ENCODE results near the gene LHPP. TPM values are rescaled to one million over a fixed set of nuclear protein-coding genes. Genes with fewer than 3 reads are reported as not detected.

LHPP gene
- polyA plus RNA-seq, 2 of the 4 experiments (the other 2 are of a cell fraction) = 14.4 to 18.6 TPM

DNA sequence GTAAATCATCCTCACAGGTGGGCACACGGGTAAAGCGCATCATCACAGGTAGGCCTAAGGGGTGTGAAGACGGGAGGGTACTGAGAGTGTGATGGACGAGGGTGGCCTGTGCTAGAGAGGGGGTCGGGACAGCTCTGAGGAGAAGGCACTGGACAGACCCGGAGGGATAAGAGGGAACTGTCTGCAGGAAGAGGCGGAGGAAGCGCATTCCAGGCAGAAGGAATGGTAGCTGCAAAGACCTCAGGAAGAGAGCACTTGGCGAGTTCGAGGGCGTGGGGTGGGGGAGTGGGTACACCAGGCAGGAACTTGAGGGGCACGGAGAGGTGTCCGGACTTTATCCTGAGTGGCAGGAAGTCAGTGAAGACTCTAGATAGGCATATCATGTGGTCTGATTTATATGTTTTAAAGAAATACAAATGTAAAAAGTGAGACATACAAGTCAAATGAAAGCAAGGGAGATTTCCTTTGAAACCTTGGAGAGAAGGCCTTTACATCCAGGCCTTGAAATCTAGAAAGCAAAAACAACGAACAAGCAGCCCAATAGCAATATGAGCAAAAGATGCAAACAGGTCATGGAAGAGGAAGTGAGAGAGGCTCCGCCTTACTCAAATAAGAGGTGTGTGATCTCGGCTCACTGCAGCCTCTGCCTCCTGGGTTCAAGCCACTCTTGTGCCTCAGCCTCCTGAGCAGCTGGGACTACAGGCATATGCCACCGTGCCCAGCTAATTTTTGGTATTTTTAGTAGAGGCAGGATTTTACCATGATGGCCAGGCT is 3.6 kb downstream of the LHPP start:
- CTCF ChIA-PET = interaction anchor here (1.2 kb wide), 1 partner anchor 15 kb away, joined by 4 read pairs; the partner anchor contains the start of gene NKX1-2
- 74% methylated on average over 17 of the region's 17 CpGs for WGBS (ENCODE audit: missing lambda C conversion rate)

DNA sequence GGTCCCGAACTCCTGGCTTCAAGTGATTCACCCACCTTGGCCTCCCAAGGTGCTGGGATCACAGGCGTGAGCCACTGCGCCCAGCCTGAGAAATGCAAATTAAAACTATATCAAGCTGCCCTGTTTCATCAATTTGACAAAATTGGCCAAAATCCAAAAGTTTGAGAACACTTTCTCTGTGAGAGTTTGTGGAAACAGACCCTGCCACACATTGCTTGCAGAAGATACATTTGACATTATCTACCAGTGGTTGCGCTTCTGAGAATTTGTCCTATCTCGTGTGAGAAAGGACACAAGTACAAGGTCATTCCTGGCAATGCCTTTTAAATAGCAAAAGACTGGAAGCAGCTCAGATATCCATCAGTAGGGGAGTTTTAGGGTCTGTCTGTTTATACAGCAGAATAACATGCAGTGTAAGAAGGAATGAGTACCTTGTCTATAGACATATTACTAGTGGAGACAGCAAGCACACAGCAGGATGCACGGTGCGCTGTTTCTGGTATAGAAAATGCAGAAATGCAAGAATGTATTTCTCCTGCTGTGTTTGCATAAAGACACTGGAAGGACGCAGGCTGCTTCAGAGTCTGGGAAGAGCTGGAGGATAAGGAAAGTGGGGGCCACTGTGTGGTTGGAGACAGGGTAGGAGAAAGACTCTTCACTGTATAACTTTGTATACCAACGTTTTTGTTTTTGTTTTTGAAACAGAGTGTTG is 4.3 kb downstream of the LHPP start:
- FAIRE-seq (no peak), ATAC-seq (no peak), DNase-seq (ENCODE audit: low read depth in 1 of 2, low spot score in 1 of 2) (no peak)
- Histone ChIP-seq H3K9me3 (no peaks in the 10 kb centered on the region), H3K4me2 (no peak overlapping the region), H3K4me1 (peaks cover 29% of the 10 kb centered on the region), H3K27ac (no peak overlapping the region), H3K4me3 (no peak overlapping the region)
- ChIA-PET POLR2A (no interaction called here), CTCF (no interaction called here)
- TF ChIP-seq, protein P1, sequence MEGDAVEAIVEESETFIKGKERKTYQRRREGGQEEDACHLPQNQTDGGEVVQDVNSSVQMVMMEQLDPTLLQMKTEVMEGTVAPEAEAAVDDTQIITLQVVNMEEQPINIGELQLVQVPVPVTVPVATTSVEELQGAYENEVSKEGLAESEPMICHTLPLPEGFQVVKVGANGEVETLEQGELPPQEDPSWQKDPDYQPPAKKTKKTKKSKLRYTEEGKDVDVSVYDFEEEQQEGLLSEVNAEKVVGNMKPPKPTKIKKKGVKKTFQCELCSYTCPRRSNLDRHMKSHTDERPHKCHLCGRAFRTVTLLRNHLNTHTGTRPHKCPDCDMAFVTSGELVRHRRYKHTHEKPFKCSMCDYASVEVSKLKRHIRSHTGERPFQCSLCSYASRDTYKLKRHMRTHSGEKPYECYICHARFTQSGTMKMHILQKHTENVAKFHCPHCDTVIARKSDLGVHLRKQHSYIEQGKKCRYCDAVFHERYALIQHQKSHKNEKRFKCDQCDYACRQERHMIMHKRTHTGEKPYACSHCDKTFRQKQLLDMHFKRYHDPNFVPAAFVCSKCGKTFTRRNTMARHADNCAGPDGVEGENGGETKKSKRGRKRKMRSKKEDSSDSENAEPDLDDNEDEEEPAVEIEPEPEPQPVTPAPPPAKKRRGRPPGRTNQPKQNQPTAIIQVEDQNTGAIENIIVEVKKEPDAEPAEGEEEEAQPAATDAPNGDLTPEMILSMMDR (IDR thresholded peaks at IDR 0.05) = no peak
- TF ChIP-seq EHMT2 (IDR thresholded peaks at IDR 0.05; ENCODE audit: low read depth) = no peak
- TF ChIP-seq EHF (CRISPR knock-in tag; IDR thresholded peaks at IDR 0.05) = no peak
- TF ChIP-seq, protein P2, sequence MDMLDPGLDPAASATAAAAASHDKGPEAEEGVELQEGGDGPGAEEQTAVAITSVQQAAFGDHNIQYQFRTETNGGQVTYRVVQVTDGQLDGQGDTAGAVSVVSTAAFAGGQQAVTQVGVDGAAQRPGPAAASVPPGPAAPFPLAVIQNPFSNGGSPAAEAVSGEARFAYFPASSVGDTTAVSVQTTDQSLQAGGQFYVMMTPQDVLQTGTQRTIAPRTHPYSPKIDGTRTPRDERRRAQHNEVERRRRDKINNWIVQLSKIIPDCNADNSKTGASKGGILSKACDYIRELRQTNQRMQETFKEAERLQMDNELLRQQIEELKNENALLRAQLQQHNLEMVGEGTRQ (IDR thresholded peaks at IDR 0.05) = no peak
- no peak for TF ChIP-seq JUN (IDR thresholded peaks at IDR 0.05)
- no peak for TF ChIP-seq CBX8 (IDR thresholded peaks at IDR 0.05)
- no peak for TF ChIP-seq SREBF2 (IDR thresholded peaks at IDR 0.05)
- no peak for TF ChIP-seq CHD2 (IDR thresholded peaks at IDR 0.05; ENCODE audit: low read length, partially characterized antibody)
- TF ChIP-seq HDAC2 (IDR thresholded peaks at IDR 0.05) = no peak
- TF ChIP-seq ZC3H11A (IDR thresholded peaks at IDR 0.05) = no peak
- TF ChIP-seq, protein P3, sequence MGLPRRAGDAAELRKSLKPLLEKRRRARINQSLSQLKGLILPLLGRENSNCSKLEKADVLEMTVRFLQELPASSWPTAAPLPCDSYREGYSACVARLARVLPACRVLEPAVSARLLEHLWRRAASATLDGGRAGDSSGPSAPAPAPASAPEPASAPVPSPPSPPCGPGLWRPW (IDR thresholded peaks at IDR 0.05) = no peak
- TF ChIP-seq HOXB13 (CRISPR knock-in tag; IDR thresholded peaks at IDR 0.05; ENCODE audit: low read depth) = no peak
- TF ChIP-seq POLR2AphosphoS2 (conservative IDR thresholded peaks at IDR 0.05; ENCODE audit: low read length) = no peak
- TF ChIP-seq, protein P4, sequence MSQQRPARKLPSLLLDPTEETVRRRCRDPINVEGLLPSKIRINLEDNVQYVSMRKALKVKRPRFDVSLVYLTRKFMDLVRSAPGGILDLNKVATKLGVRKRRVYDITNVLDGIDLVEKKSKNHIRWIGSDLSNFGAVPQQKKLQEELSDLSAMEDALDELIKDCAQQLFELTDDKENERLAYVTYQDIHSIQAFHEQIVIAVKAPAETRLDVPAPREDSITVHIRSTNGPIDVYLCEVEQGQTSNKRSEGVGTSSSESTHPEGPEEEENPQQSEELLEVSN (IDR thresholded peaks at IDR 0.05; ENCODE audit: borderline replicate concordance, low read depth) = no peak
- TF ChIP-seq, protein P5, sequence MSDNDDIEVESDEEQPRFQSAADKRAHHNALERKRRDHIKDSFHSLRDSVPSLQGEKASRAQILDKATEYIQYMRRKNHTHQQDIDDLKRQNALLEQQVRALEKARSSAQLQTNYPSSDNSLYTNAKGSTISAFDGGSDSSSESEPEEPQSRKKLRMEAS (IDR thresholded peaks at IDR 0.05) = no peak
- TF ChIP-seq CBX2 (IDR thresholded peaks at IDR 0.05; ENCODE audit: borderline replicate concordance, low read depth) = no peak
- 77% methylated on average over 9 of the region's 9 CpGs for WGBS (ENCODE audit: missing lambda C conversion rate)

More for the DNA sequence above, 3.6 kb downstream of the LHPP start:
- FAIRE-seq (no peak), ATAC-seq (no peak), DNase-seq (ENCODE audit: low read depth in 1 of 2, low spot score in 1 of 2) (no peak)
- Histone ChIP-seq H3K9me3 (no peaks in the 10 kb centered on the region), H3K4me3 (no peak overlapping the region), H3K4me1 (peaks cover 22% of the 10 kb centered on the region), H3K27ac (no peak overlapping the region), H3K4me2 (no peak overlapping the region)
- POLR2A ChIA-PET = no interaction called here
- TF ChIP-seq BHLHE40 (IDR thresholded peaks at IDR 0.05; ENCODE audit: low read depth, low read length) = no peak
- TF ChIP-seq NR3C1 (IDR thresholded peaks at IDR 0.05) = no peak
- no peak for TF ChIP-seq HOXB13 (CRISPR knock-in tag; IDR thresholded peaks at IDR 0.05; ENCODE audit: low read depth)
- TF ChIP-seq, protein P2 (IDR thresholded peaks at IDR 0.05) = no peak
- no peak for TF ChIP-seq FOSL2 (IDR thresholded peaks at IDR 0.05)
- no peak for TF ChIP-seq FOSL2 (CRISPR knock-in tag; IDR thresholded peaks at IDR 0.05)
- TF ChIP-seq ZSCAN20 (CRISPR knock-in tag; IDR thresholded peaks at IDR 0.05) = no peak
- no peak for TF ChIP-seq NFE2L2 (conservative IDR thresholded peaks at IDR 0.05; ENCODE audit: low read length)
- TF ChIP-seq HDAC2 (IDR thresholded peaks at IDR 0.05) = no peak
- TF ChIP-seq KDM5A (IDR thresholded peaks at IDR 0.05) = no peak
- TF ChIP-seq EP300 (IDR thresholded peaks at IDR 0.05) = no peak
- TF ChIP-seq, protein P6, sequence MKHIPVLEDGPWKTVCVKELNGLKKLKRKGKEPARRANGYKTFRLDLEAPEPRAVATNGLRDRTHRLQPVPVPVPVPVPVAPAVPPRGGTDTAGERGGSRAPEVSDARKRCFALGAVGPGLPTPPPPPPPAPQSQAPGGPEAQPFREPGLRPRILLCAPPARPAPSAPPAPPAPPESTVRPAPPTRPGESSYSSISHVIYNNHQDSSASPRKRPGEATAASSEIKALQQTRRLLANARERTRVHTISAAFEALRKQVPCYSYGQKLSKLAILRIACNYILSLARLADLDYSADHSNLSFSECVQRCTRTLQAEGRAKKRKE (CRISPR knock-in tag; IDR thresholded peaks at IDR 0.05; ENCODE audit: low read depth) = no peak
- no peak for TF ChIP-seq ZFP36 (IDR thresholded peaks at IDR 0.05; ENCODE audit: borderline replicate concordance, partially characterized antibody)
- TF ChIP-seq, protein P3 (IDR thresholded peaks at IDR 0.05) = no peak
- TF ChIP-seq CHD4 (IDR thresholded peaks at IDR 0.05; ENCODE audit: borderline replicate concordance) = no peak
- TF ChIP-seq RNF2 (IDR thresholded peaks at IDR 0.05; ENCODE audit: borderline replicate concordance, low read depth) = no peak
- no peak for TF ChIP-seq CEBPB (IDR thresholded peaks at IDR 0.05)
